WTC11 (cell line): ENCODE data around the gene LHFPL6.

ENCODE experiments used
- AFF4 ChIP-seq: sonication (generic); formaldehyde crosslinking; IDR thresholded peaks from 2 replicates; pipeline ENCODE4 v1.8.1; 2023; ENCODE audit warnings: mild to moderate bottlenecking, missing genetic modification reagents, borderline replicate concordance
- CTCF ChIP-seq: fragments of 200-600 bp; IDR thresholded peaks from 2 replicates; pipeline ENCODE4 v1.8.0; 2022; ENCODE audit warnings: antibody characterized with exemption
- MAX ChIP-seq: sonication (generic); formaldehyde crosslinking; IDR thresholded peaks from 2 replicates; pipeline ENCODE4 v1.8.0; 2022; ENCODE audit warnings: mild to moderate bottlenecking, missing genetic modification reagents
- MLX ChIP-seq: sonication (generic); formaldehyde crosslinking; IDR thresholded peaks from 2 replicates; pipeline ENCODE4 v1.8.1; 2023; ENCODE audit warnings: mild to moderate bottlenecking, missing genetic modification reagents, moderate library complexity
- ZNF121 ChIP-seq: sonication (generic); formaldehyde crosslinking; IDR thresholded peaks from 2 replicates; pipeline ENCODE4 v1.8.0; 2023; ENCODE audit warnings: missing genetic modification reagents

- TF ChIP-seq CTCF (no peak), MLX (CRISPR knock-in tag) (no peak), MAX (no peak), ZNF121 (CRISPR knock-in tag) (no peak), AFF4 (CRISPR knock-in tag) (no peak)
These were observed 188.7 kb downstream of the LHFPL6 start for GRCh38 chr13:39414339-39414738.
